H9 (cell line): ENCODE results near the gene MARCHF10. TPM values are rescaled to one million over a fixed set of nuclear protein-coding genes. Genes with fewer than 3 reads are reported as not detected.

Experiments
- DNase-seq: peaks from one replicate; pipeline ENCODE4 v3.0.0-alpha.2; 2017
- H2AFZ ChIP-seq: one replicate; pipeline ENCODE4 v1.6.1; 2013; ENCODE audit warnings: mild to moderate bottlenecking, low read length, control low read depth, moderate library complexity
- H2AK5ac ChIP-seq: 2 replicates; pipeline ENCODE4 v1.6.1; 2013; ENCODE audit warnings: low read length, control low read depth, mixed read lengths; ENCODE audit not compliant: insufficient read length
- H2BK120ac ChIP-seq: one replicate; pipeline ENCODE4 v1.6.1; 2013; ENCODE audit warnings: low read depth, mild to moderate bottlenecking, low read length, control low read depth, inconsistent platforms; ENCODE audit not compliant: poor library complexity, severe bottlenecking
- H2BK12ac ChIP-seq: 2 replicates; pipeline ENCODE4 v1.6.1; 2013; ENCODE audit warnings: low read length, control low read depth, mixed read lengths, low read depth; ENCODE audit not compliant: insufficient read length
- H2BK15ac ChIP-seq: 2 replicates; pipeline ENCODE4 v1.6.1; 2013; ENCODE audit warnings: low read depth, low read length, control low read depth
- H2BK20ac ChIP-seq: one replicate; pipeline ENCODE4 v1.6.1; 2013; ENCODE audit warnings: low read depth, mild to moderate bottlenecking, low read length, control low read depth, inconsistent platforms; ENCODE audit not compliant: poor library complexity, severe bottlenecking
- H2BK5ac ChIP-seq: 2 replicates; pipeline ENCODE4 v1.6.1; 2013; ENCODE audit warnings: low read length, control low read depth, mixed read lengths; ENCODE audit not compliant: insufficient read length
- H3K14ac ChIP-seq: 2 replicates; pipeline ENCODE4 v1.6.1; 2013; ENCODE audit warnings: low read length, control low read depth; ENCODE audit not compliant: insufficient read depth
- H3K18ac ChIP-seq: 2 replicates; pipeline ENCODE4 v1.6.1; 2013; ENCODE audit warnings: low read depth, mild to moderate bottlenecking, mixed read lengths, low read length, control low read depth; ENCODE audit not compliant: insufficient read length
- H3K23ac ChIP-seq: 2 replicates; pipeline ENCODE4 v1.6.1; 2013; ENCODE audit warnings: low read length, control low read depth, mixed read lengths, low read depth; ENCODE audit not compliant: insufficient read length
- H3K23me2 ChIP-seq: 2 replicates; pipeline ENCODE4 v1.6.1; 2013; ENCODE audit warnings: low read depth, mild to moderate bottlenecking, mixed read lengths, low read length, control low read depth; ENCODE audit not compliant: insufficient read length, poor library complexity, severe bottlenecking
- H3K27ac ChIP-seq: 2 replicates; pipeline ENCODE4 v1.5.1; 2013; ENCODE audit warnings: low read length, control low read depth, mixed read lengths, low read depth; ENCODE audit not compliant: insufficient read length
- H3K27me3 ChIP-seq: 2 replicates; pipeline ENCODE4 v1.6.1; 2013; ENCODE audit warnings: low read length, control low read depth, inconsistent platforms; ENCODE audit not compliant: insufficient read depth
- H3K4ac ChIP-seq: 2 replicates; pipeline ENCODE4 v1.6.1; 2013; ENCODE audit warnings: low read depth, mild to moderate bottlenecking, control low read depth, inconsistent platforms, low read length, moderate library complexity
- H3K4me1 ChIP-seq: 2 replicates; pipeline ENCODE4 v1.6.1; 2013; ENCODE audit warnings: low read length, control low read depth, inconsistent platforms; ENCODE audit not compliant: insufficient read depth
- H3K4me2 ChIP-seq: 2 replicates; pipeline ENCODE4 v1.6.1; 2013; ENCODE audit warnings: low read length, control low read depth, mixed read lengths; ENCODE audit not compliant: insufficient read length, insufficient read depth
- H3K56ac ChIP-seq: 2 replicates; pipeline ENCODE4 v1.6.1; 2013; ENCODE audit warnings: low read depth, mild to moderate bottlenecking, mixed read lengths, low read length, control low read depth; ENCODE audit not compliant: insufficient read length
- H3K79me1 ChIP-seq: 2 replicates; pipeline ENCODE4 v1.6.1; 2013; ENCODE audit warnings: low read depth, mild to moderate bottlenecking, moderate library complexity, low read length, control low read depth, inconsistent platforms; ENCODE audit not compliant: insufficient read depth, poor library complexity, severe bottlenecking
- H3K79me2 ChIP-seq: 2 replicates; pipeline ENCODE4 v1.6.1; 2013; ENCODE audit warnings: low read length, control low read depth, inconsistent platforms; ENCODE audit not compliant: insufficient read depth
- H3K9ac ChIP-seq: 2 replicates; pipeline ENCODE4 v1.6.1; 2013; ENCODE audit warnings: low read length, control low read depth, mixed read lengths; ENCODE audit not compliant: insufficient read length; ENCODE audit errors: extremely low read depth
- H3K9me3 ChIP-seq: one replicate; pipeline ENCODE4 v1.6.1; 2013; ENCODE audit warnings: low read depth, low read length, inconsistent platforms; ENCODE audit not compliant: control insufficient read depth
- H3T11ph ChIP-seq: one replicate; pipeline ENCODE4 v1.6.1; 2013; ENCODE audit warnings: mild to moderate bottlenecking, low read length, control low read depth, inconsistent platforms
- H4K20me1 ChIP-seq: one replicate; pipeline ENCODE4 v1.6.1; 2013; ENCODE audit not compliant: control insufficient read depth, insufficient read length, insufficient read depth
- H4K5ac ChIP-seq: 2 replicates; pipeline ENCODE4 v1.6.1; 2013; ENCODE audit warnings: low read depth, mild to moderate bottlenecking, mixed read lengths, low read length, control low read depth; ENCODE audit not compliant: insufficient read length
- H4K8ac ChIP-seq: replicated peaks from 2 replicates; pipeline ENCODE4 v1.6.1; 2013; ENCODE audit warnings: low read length, control low read depth, mixed read lengths, low read depth; ENCODE audit not compliant: insufficient read length
- H4K91ac ChIP-seq: 2 replicates; pipeline ENCODE4 v1.6.1; 2013; ENCODE audit warnings: low read depth, mild to moderate bottlenecking, moderate library complexity, mixed read lengths, low read length, control low read depth; ENCODE audit not compliant: insufficient read length
- H3K27ac Mint-ChIP-seq, 3 experiments: 2 replicates in 2 of 3; 3 replicates in 1 of 3; pipeline ENCODE4 v1.8.0; 2020 to 2021; ENCODE audit warnings: mixed read lengths in 3 of 3, mild to moderate bottlenecking in 1 of 3, moderate library complexity in 1 of 3
- H3K27me3 Mint-ChIP-seq: 2 replicates; pipeline ENCODE4 v1.8.0; 2021; ENCODE audit warnings: low read depth, mild to moderate bottlenecking, moderate library complexity, mixed read lengths
- H3K36me3 Mint-ChIP-seq, 3 experiments: 2 replicates in 2 of 3; 3 replicates in 1 of 3; pipeline ENCODE4 v1.8.0; 2020 to 2021; ENCODE audit warnings: low read depth in 3 of 3, mixed read lengths in 3 of 3; ENCODE audit not compliant: insufficient read depth in 1 of 3
- H3K4me1 Mint-ChIP-seq, 2 experiments: 2 replicates each; pipeline ENCODE4 v1.8.0; 2020; ENCODE audit warnings: mixed read lengths in 2 of 2
- H3K4me3 Mint-ChIP-seq, 2 experiments: 2 replicates in 1 of 2; 3 replicates in 1 of 2; pipeline ENCODE4 v1.8.0; 2020 to 2021; ENCODE audit warnings: mild to moderate bottlenecking in 2 of 2, mixed read lengths in 2 of 2, moderate library complexity in 1 of 2
- H3K9me3 Mint-ChIP-seq, 2 experiments: 2 replicates in 1 of 2; 3 replicates in 1 of 2; pipeline ENCODE4 v1.8.0; 2020; ENCODE audit warnings: mild to moderate bottlenecking in 2 of 2, mixed read lengths in 2 of 2, moderate library complexity in 1 of 2
- CTCF ChIP-seq: fragments of 200-600 bp; sonication (generic); conservative IDR thresholded peaks from 3 replicates; pipeline ENCODE4 v1.8.0; 2021; ENCODE audit warnings: antibody characterized with exemption, mild to moderate bottlenecking
- WGBS: extraction: QIAGEN DNeasy Blood & Tissue Kit; methylation state at CpG from one replicate; pipeline ENCODE4 v1.1.7; 2013; ENCODE audit warnings: missing lambda C conversion rate, low lambda C conversion rate, mixed read lengths; ENCODE audit not compliant: insufficient read length; ENCODE audit errors: extremely low coverage; 5-methylcytosine and 5-hydroxymethylcytosine counted together
- total RNA-seq: library from RNA; stranded (reverse); gene quantifications from 2 replicates; pipeline ENCODE4 v1.2.1, GENCODE V29; 2021

MARCHF10 gene
- total RNA-seq, 1 experiment from 2014 or later, result not detected

DNA sequence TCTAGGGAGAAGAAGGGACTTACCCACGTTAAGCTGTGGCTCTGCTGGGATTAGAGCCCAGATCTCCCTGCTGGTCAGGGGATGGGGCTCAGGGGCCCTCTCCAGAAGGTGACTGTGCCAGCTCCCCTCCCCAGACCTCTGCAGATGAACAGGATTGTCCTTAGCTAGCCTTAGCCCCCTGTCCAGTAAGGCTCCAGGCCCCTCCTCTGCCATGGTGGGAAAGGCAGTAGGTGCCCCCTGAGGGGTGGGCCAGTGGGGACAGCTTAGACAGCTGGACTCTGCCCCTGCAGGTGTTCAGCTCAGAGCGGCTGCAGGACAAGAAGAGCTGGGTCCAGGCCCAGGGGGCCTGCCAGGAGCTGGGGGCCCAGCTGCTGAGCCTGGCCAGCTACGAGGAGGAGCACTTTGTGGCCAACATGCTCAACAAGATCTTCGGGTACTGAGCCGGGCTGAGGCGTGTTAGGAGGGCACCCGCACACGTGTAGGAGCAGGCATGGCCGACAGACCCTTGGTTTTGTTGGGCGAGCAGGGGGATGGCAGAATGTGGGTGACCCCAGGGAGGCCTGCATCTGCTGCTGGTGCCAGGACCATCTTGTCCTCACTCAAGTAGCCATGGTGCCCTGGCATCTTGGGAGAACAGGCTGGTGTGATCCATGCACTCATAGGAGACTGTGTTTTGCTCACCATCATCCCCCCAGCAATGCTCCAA, 129.7 kb downstream of the MARCHF10 start:
- H4K20me1 ChIP-seq, result no peaks in the 10 kb centered on the region
- H3K4me3 Mint-ChIP-seq, result no peak overlapping the region
- H4K5ac ChIP-seq, result no peak overlapping the region
- H3K36me3 Mint-ChIP-seq, result peaks cover 0 to 5% (median 0%) of the 10 kb centered on the region in 3 experiments; a peak in 1 of 7 replicates
- no peak overlapping the region for H2BK12ac ChIP-seq
- no peak overlapping the region for H2BK15ac ChIP-seq
- no peaks in the 10 kb centered on the region for H3K4me1 ChIP-seq
- H3K9me3 ChIP-seq, result no peaks in the 10 kb centered on the region
- H3K27ac ChIP-seq, result no peak overlapping the region
- H2BK5ac ChIP-seq, result no peak overlapping the region
- no peak overlapping the region for H2AK5ac ChIP-seq
- H3K79me2 ChIP-seq, result no peaks in the 10 kb centered on the region
- H2BK120ac ChIP-seq, result no peak overlapping the region
- no peak overlapping the region for H3K27ac Mint-ChIP-seq
- no peaks in the 10 kb centered on the region for H3K27me3 Mint-ChIP-seq
- no peak for DNase-seq
- H3K18ac ChIP-seq, result no peak overlapping the region
- H3K14ac ChIP-seq, result no peak overlapping the region
- WGBS, result no CpG with 5 or more reads among the region's 10 CpGs
- H3K79me1 ChIP-seq, result no peaks in the 10 kb centered on the region
- no peaks in the 10 kb centered on the region for H3K9me3 Mint-ChIP-seq
- no peak overlapping the region for H3K4me2 ChIP-seq
- no peak overlapping the region for H3K23ac ChIP-seq
- peaks cover 0 to 9% of the 10 kb centered on the region in 2 experiments; a peak in 2 of 4 replicates for H3K4me1 Mint-ChIP-seq
- no peak overlapping the region for H2BK20ac ChIP-seq
- no peak overlapping the region for H3K56ac ChIP-seq
- no peak for TF ChIP-seq CTCF
- H3K9ac ChIP-seq, result no peak overlapping the region
- H3K27me3 ChIP-seq, result no peaks in the 10 kb centered on the region
- H4K91ac ChIP-seq, result no peak overlapping the region
- H3K23me2 ChIP-seq, result no peaks in the 10 kb centered on the region
- no peak overlapping the region for H3T11ph ChIP-seq
- H2AFZ ChIP-seq, result no peak overlapping the region
- no peak overlapping the region for H3K4ac ChIP-seq
- no peak overlapping the region for H4K8ac ChIP-seq
